Measurements from ENCODE around the gene SH3BGRL.

SH3BGRL gene

DNA sequence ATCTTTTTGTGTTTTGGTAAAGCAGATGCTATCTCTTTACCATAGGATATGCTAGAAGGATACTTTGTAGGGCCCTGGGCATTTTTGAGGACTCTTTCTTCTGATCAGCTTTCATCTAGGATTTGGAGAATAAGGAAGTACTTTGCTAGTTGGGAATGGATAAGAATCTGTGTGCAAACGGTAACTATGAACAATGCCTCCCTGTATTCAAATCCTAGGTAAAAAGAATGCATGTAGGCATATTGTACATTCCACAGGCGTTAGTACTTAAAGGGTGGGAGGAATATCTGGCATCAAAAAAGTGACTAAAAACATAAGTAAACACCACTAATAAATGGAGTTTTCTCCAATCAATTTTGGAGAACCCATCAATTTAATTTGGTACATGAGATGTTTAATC, 59.7 kb downstream of the SH3BGRL start:
- TF ChIP-seq, protein P1, sequence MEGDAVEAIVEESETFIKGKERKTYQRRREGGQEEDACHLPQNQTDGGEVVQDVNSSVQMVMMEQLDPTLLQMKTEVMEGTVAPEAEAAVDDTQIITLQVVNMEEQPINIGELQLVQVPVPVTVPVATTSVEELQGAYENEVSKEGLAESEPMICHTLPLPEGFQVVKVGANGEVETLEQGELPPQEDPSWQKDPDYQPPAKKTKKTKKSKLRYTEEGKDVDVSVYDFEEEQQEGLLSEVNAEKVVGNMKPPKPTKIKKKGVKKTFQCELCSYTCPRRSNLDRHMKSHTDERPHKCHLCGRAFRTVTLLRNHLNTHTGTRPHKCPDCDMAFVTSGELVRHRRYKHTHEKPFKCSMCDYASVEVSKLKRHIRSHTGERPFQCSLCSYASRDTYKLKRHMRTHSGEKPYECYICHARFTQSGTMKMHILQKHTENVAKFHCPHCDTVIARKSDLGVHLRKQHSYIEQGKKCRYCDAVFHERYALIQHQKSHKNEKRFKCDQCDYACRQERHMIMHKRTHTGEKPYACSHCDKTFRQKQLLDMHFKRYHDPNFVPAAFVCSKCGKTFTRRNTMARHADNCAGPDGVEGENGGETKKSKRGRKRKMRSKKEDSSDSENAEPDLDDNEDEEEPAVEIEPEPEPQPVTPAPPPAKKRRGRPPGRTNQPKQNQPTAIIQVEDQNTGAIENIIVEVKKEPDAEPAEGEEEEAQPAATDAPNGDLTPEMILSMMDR (IDR thresholded peaks at IDR 0.05; ENCODE audit: borderline replicate concordance, extremely low read depth, low read length, poor library complexity, severe bottlenecking), result no peak
- no peak for TF ChIP-seq EZH2 (IDR thresholded peaks at IDR 0.05; ENCODE audit: borderline replicate concordance, low read depth, low read length, severe bottlenecking)
- no peak overlapping the region for H3K4me2 ChIP-seq (ENCODE audit: insufficient read depth, low read length)
- no peaks in the 10 kb centered on the region for H3K9me3 ChIP-seq (ENCODE audit: insufficient read depth, low read length, severe bottlenecking)
- H4K20me1 ChIP-seq (ENCODE audit: insufficient read depth, low read length), result no peaks in the 10 kb centered on the region
- no peak overlapping the region for H3K4me3 ChIP-seq (ENCODE audit: low read depth in 1 of 2, low read length in 2 of 2)
- ATAC-seq (ENCODE audit: insufficient read depth, low read depth), result no peak
- no peak for DNase-seq
- H3K27ac ChIP-seq (ENCODE audit: low read length), result no peak overlapping the region
- no peaks in the 10 kb centered on the region for H3K4me1 ChIP-seq (ENCODE audit: insufficient read depth, low read length)
- H2AFZ ChIP-seq (ENCODE audit: low read depth, low read length), result no peak overlapping the region
- H3K27me3 ChIP-seq (ENCODE audit: insufficient read depth, low read length, poor library complexity), result no peaks in the 10 kb centered on the region
- H3K79me2 ChIP-seq (ENCODE audit: insufficient read depth, low read length), result no peaks in the 10 kb centered on the region
- H3K36me3 ChIP-seq (ENCODE audit: insufficient read depth, low read length), result no peaks in the 10 kb centered on the region
- H3K9ac ChIP-seq (ENCODE audit: low read depth, low read length), result no peak overlapping the region

DNA sequence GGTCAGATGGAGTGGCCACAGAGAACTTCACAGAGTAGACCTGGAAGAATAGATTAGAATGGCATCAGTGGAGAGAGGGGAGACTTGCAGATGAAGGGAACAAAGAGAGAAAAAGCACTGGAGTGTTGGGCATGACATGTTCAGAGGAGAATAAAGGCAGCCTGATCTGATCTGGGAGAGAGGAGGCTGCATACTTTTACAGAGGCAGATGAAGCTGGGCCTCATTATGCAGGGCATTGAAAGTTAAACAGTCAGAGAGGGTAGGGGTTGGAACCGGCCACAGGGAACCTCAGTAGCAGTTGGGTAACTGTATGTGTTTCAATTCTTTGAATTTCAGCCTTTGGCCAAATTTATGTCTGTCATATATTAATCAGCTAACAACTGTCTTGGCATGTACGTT, 61.2 kb downstream of the SH3BGRL start:
- Histone ChIP-seq H4K20me1 (ENCODE audit: insufficient read depth, low read length) (no peaks in the 10 kb centered on the region), H3K4me2 (ENCODE audit: insufficient read depth, low read length) (no peak overlapping the region)

DNA sequence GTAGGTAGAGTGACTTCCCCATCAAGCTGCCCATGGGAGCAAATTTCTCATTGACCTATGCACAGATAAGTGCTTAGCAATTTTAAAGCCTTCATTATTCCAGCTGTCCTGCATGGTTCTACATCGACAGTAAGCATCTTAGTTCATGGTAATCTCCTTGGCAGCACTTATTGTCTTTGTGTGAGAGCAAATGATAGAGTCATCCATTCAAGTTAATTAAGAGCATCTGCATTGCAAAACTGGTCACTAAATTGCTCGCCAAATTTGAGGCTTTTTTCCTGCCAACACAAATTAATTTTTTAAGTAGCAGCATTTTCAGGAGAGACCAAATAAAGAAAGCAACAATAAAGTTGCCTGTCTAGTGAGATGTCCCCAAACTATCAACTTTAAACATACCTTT, 76.7 kb downstream of the SH3BGRL start:
- Histone ChIP-seq H3K4me2 (ENCODE audit: insufficient read depth, low read length) (no peak overlapping the region), H3K9ac (ENCODE audit: low read depth, low read length) (no peak overlapping the region), H3K27me3 (ENCODE audit: insufficient read depth, low read length, poor library complexity) (no peaks in the 10 kb centered on the region), H3K36me3 (ENCODE audit: insufficient read depth, low read length) (peaks cover 32% of the 10 kb centered on the region), H3K4me1 (ENCODE audit: insufficient read depth, low read length) (no peaks in the 10 kb centered on the region), H4K20me1 (ENCODE audit: insufficient read depth, low read length) (no peaks in the 10 kb centered on the region), H3K9me3 (ENCODE audit: insufficient read depth, low read length, severe bottlenecking) (no peaks in the 10 kb centered on the region), H3K79me2 (ENCODE audit: insufficient read depth, low read length) (no peaks in the 10 kb centered on the region; the same call in 1 of the 2 replicates), H3K27ac (ENCODE audit: low read length) (no peak overlapping the region), H2AFZ (ENCODE audit: low read depth, low read length) (no peak overlapping the region), H3K4me3 (ENCODE audit: low read depth in 1 of 2, low read length in 2 of 2) (no peak overlapping the region)
- TF ChIP-seq, protein P1 (IDR thresholded peaks at IDR 0.05; ENCODE audit: borderline replicate concordance, extremely low read depth, low read length, poor library complexity, severe bottlenecking), result no peak
- no peak for TF ChIP-seq EZH2 (IDR thresholded peaks at IDR 0.05; ENCODE audit: borderline replicate concordance, low read depth, low read length, severe bottlenecking)
- DNase-seq (no peak), ATAC-seq (ENCODE audit: insufficient read depth, low read depth) (no peak)

More for the DNA sequence above, 61.2 kb downstream of the SH3BGRL start:
- no peak for DNase-seq
- Histone ChIP-seq H3K36me3 (ENCODE audit: insufficient read depth, low read length) (no peaks in the 10 kb centered on the region), H2AFZ (ENCODE audit: low read depth, low read length) (no peak overlapping the region), H3K4me3 (ENCODE audit: low read depth in 1 of 2, low read length in 2 of 2) (no peak overlapping the region), H3K79me2 (ENCODE audit: insufficient read depth, low read length) (peaks cover 3% of the 10 kb centered on the region), H3K27me3 (ENCODE audit: insufficient read depth, low read length, poor library complexity) (no peaks in the 10 kb centered on the region), H3K27ac (ENCODE audit: low read length) (no peak overlapping the region), H3K9me3 (ENCODE audit: insufficient read depth, low read length, severe bottlenecking) (no peaks in the 10 kb centered on the region), H3K9ac (ENCODE audit: low read depth, low read length) (no peak overlapping the region), H3K4me1 (ENCODE audit: insufficient read depth, low read length) (no peaks in the 10 kb centered on the region)
- TF ChIP-seq, protein P1 (IDR thresholded peaks at IDR 0.05; ENCODE audit: borderline replicate concordance, extremely low read depth, low read length, poor library complexity, severe bottlenecking), result no peak
- no peak for TF ChIP-seq EZH2 (IDR thresholded peaks at IDR 0.05; ENCODE audit: borderline replicate concordance, low read depth, low read length, severe bottlenecking)
- ATAC-seq (ENCODE audit: insufficient read depth, low read depth), result no peak

DNA sequence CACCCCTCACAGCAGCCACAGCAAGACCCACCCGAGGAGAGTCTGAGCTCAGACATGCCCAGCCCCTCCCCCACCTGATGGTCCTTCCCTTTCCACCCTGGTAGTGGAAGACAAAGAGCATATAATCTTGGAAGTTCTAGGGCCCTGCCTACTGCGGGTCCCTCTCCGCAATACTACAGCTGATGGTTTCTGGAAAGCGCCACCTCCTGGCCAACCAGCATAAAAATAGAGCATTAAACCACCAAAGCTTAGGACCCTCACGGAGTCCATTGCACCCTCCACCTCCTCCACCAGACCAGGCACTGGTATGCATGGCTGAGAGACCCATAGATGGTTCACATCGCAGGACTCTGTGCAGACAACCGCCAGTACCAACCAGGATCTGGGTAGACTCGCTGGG, 78.2 kb downstream of the SH3BGRL start:
- TF ChIP-seq, protein P1 (IDR thresholded peaks at IDR 0.05; ENCODE audit: borderline replicate concordance, extremely low read depth, low read length, poor library complexity, severe bottlenecking), result peak; percentile 6
- no peak for TF ChIP-seq EZH2 (IDR thresholded peaks at IDR 0.05; ENCODE audit: borderline replicate concordance, low read depth, low read length, severe bottlenecking)
- no peak overlapping the region for H3K9ac ChIP-seq (ENCODE audit: low read depth, low read length)
- no peaks in the 10 kb centered on the region for H4K20me1 ChIP-seq (ENCODE audit: insufficient read depth, low read length)
- no peaks in the 10 kb centered on the region for H3K9me3 ChIP-seq (ENCODE audit: insufficient read depth, low read length, severe bottlenecking)
- H3K27ac ChIP-seq (ENCODE audit: low read length), result no peak overlapping the region
- peaks cover 32% of the 10 kb centered on the region for H3K36me3 ChIP-seq (ENCODE audit: insufficient read depth, low read length)
- no peak overlapping the region for H2AFZ ChIP-seq (ENCODE audit: low read depth, low read length)
- H3K27me3 ChIP-seq (ENCODE audit: insufficient read depth, low read length, poor library complexity), result no peaks in the 10 kb centered on the region
- H3K4me3 ChIP-seq (ENCODE audit: low read depth in 1 of 2, low read length in 2 of 2), result no peak overlapping the region
- no peak overlapping the region for H3K4me2 ChIP-seq (ENCODE audit: insufficient read depth, low read length)
- ATAC-seq (ENCODE audit: insufficient read depth, low read depth), result no peak
- no peaks in the 10 kb centered on the region for H3K79me2 ChIP-seq (ENCODE audit: insufficient read depth, low read length)
- no peaks in the 10 kb centered on the region for H3K4me1 ChIP-seq (ENCODE audit: insufficient read depth, low read length)
- no peak for DNase-seq
